ENCODE results near the gene LAMC2.
"Not testable (repeated sequence)": the region's sequence is repeated elsewhere in the genome, so short reads cannot be mapped to it uniquely, and the experiment has no call there.

Gene LAMC2

DNA sequence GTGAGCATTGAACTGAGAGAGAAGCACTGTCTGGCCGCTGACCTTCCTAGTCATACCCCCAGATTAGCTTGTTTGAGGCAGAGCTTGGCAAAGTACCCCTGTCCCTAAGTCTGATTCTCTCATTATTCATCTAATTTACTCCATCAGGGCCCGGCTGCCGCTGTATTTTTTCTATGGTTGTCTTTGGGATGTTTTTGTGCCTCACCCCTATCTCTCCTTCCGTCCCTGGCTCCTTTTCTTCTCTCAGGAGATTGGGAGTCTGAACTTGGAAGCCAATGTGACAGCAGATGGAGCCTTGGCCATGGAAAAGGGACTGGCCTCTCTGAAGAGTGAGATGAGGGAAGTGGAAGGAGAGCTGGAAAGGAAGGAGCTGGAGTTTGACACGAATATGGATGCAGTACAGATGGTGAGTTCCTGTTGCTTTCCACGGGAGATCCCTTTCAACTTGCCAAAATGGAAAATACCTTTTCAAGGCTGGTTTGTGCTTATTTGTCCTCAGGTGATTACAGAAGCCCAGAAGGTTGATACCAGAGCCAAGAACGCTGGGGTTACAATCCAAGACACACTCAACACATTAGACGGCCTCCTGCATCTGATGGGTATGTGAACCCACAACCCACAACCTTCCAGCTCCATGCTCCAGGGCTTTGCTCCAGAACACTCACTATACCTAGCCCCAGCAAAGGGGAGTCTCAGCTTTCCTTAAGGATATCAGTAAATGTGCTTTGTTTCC lies 53.9 kb downstream of the LAMC2 start:
- no peak for DNase-seq

DNA sequence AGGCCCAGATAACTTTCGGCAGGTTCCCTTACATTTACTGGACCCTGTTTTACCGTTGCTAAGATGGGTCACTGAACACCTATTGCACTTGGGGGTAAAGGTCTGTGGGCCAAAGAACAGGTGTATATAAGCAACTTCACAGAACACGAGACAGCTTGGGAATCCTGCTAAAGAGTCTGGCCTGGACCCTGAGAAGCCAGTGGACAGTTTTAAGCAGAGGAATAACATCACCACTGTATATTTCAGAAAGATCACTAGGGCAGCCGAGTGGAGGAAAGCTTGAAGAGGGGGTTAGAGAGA lies 54.4 kb downstream of the LAMC2 start:
- DNase-seq = no peak

DNA sequence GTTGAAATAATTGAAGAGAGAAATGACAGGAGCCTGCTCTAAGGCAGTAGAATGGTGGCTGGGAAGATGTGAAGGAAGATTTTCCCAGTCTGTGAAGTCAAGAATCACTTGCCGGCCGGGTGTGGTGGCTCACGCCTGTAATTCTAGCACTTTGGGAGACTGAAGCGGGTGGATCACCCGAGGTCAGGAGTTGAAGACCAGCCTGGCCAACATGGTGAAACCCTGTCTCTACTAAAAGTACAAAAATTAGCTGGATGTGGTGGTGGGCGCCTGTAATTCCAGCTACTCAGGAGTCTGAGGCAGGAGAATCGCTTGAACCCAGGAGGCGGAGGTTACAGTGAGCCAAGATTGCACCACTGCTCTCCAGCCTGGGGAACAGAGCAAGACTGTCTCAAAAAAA lies 54.8 kb downstream of the LAMC2 start:
- not testable (repeated sequence) for DNase-seq

DNA sequence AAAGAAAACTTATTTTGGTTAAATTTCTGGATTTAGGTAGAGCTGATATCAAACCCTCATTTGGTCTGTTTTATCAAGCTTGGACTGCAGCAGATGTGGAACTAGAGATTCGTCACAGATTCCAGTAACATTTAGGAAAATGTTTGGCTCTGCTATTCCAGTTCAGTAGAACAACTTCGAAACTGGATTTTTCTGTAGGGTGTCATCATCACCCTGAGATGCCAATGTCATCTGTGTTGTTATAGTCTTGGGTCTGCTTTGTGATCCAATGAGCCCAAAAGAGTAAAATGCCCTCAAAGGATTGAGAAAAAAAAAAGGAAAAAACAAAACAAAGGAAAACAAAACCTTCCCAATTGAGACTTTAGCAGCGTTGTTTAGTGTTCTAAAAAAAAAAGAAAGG lies 55.4 kb downstream of the LAMC2 start:
- no peak for DNase-seq

DNA sequence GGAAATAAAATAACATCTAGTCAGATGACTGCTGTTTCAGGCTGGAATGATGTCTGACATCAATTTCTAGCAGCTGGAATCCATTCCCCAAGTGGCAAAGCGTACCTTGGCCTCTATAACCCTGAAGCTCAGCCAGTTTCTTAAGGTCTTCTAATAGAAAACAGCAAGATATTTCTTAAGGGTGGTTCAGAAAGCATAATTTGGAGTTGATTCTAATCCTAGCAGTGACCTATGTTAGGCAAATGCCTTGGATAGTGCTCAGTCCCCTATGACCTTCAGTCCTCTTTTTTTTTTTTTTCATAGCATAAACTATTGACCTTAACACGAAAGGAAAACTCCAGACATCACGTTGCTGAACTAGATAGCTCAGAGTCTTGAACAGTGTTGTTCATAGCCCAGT lies 56.5 kb downstream of the LAMC2 start:
- DNase-seq = no peak

DNA sequence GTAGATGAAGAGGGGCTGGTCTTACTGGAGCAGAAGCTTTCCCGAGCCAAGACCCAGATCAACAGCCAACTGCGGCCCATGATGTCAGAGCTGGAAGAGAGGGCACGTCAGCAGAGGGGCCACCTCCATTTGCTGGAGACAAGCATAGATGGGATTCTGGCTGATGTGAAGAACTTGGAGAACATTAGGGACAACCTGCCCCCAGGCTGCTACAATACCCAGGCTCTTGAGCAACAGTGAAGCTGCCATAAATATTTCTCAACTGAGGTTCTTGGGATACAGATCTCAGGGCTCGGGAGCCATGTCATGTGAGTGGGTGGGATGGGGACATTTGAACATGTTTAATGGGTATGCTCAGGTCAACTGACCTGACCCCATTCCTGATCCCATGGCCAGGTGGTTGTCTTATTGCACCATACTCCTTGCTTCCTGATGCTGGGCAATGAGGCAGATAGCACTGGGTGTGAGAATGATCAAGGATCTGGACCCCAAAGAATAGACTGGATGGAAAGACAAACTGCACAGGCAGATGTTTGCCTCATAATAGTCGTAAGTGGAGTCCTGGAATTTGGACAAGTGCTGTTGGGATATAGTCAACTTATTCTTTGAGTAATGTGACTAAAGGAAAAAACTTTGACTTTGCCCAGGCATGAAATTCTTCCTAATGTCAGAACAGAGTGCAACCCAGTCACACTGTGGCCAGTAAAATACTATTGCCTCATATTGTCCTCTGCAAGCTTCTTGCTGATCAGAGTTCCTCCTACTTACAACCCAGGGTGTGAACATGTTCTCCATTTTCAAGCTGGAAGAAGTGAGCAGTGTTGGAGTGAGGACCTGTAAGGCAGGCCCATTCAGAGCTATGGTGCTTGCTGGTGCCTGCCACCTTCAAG lies 57.3 kb downstream of the LAMC2 start:
- peak; percentile 9 for DNase-seq

DNA sequence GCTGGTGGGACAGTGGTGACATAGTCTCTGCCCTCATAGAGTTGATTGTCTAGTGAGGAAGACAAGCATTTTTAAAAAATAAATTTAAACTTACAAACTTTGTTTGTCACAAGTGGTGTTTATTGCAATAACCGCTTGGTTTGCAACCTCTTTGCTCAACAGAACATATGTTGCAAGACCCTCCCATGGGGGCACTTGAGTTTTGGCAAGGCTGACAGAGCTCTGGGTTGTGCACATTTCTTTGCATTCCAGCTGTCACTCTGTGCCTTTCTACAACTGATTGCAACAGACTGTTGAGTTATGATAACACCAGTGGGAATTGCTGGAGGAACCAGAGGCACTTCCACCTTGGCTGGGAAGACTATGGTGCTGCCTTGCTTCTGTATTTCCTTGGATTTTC lies 58.4 kb downstream of the LAMC2 start:
- DNase-seq = no peak

DNA sequence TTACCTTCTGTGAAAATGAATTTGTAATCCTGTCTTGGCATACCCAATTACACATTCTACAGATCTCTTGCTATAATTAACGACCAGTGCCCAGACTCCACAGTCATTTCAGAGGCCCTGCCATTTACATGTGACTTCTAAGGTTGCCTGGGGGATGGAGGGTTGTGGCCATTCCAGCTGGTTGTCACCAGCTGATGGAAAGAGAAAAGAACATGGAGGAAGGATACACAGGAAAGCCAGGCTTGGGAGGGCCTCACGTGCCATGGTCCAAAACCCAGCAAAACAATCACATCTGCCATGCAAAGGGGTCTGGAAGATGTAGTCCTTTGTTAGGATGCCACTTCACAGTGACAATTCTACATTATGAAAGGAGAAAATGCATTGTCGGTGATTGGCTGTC lies 59.3 kb downstream of the LAMC2 start:
- DNase-seq = no peak

DNA sequence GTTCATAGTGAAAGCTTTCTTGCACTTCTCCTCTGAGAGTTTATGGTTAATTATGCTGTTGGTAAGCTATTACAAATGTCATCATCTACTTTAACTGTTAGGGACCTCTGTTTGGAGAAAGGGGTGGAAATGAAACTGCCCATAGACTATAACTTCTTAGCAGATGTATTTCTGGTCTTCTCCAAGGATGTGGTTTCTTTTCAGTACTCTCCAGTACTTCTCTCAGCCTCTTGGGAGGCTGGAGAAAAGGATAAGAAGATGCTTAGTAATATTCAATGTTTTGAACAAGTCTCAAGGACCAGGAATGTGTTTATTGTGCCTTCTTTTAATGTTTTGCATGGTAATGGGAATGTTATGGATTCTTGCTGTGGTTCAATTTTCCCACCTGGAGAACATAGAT lies 60.4 kb downstream of the LAMC2 start:
- no peak for DNase-seq

DNA sequence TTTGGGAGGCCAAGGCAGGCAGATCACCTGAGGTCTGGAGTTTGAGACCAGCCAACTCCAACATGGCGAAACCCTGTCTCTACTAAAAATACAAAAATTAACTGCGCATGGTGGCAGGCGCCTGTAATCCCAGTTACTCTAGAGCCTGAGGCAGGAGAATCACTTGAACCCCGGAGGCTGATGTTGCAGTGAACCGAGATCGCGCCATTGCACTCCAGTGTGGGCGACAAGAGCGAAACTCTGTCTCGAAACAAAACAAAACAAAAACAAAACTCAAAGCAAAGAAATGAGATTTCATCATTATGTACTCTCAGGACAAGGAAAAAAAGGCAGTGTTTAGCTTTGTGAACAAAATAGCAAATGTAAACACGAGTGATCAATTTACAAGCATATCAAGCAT lies 61.0 kb downstream of the LAMC2 start:
- no peak for DNase-seq

DNA sequence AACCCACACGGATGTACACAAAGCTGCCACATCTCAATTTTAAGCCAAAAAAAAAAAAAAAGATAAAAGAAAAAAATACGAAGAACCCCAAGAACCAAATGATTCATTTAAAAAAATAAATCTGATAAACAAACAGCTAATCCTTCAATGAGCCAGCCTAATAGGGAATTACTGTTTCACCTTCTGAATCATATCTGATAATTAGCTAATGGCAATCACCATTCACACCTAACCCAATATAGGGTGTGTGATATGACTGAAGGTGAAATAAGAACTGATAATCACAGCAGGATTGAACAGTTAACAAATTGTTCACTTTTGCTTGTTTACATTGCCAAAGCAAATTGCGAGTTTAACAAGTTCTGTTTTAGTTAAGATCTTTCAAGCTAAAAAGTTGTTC lies 61.4 kb downstream of the LAMC2 start:
- no peak for DNase-seq

DNA sequence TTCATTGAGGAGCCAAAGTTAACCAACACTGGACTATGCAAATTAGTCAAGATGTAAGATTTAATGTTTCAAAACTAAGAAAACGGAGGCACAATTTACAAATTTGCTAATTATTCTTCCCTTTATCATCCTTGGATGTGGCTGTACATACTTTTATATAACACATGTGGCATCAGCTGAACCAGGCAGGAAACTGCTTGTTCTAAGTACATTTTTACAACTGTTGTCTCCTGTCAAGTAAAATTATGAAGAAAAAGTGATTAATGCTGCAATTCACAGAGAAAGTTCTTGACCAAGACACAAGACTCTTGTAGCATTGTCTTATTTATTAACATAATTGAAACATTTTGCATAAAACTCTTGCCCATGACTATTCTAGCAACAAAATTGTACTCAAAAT lies 61.9 kb downstream of the LAMC2 start:
- DNase-seq = no peak

DNA sequence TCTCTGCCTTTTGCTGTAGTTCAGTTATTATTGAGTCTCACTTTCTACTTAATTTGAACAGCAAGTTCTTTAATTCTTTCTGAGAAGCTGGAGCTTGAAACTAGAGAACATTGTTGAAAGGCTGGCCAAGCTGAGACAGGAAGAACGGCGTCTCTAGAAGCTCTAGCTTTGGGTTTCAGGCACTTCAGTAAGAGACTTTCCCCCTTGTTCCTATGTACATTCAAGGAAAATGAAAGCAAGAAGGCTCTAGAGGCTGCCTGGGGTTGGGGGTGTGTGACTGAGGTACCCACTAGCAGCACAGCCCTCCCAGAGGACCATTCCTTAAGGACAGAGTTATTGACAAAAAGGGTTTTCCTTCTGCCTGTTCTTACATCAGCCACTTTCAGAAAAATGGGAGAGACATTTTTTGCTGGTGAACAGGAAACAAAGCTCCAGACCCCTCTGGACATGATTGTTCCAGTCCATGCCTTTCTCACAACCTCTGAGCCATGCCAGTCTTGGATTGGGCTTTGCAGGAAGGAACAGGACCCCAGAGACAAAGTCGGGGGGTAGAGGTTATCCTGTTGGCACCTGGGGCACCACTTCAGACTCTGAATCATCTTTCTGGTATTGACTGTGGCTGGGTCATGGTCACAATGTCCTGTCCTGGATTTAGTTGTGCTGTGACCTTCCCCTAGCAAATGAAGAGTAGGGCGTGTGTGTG lies 63.1 kb downstream of the LAMC2 start:
- no peak for DNase-seq

DNA sequence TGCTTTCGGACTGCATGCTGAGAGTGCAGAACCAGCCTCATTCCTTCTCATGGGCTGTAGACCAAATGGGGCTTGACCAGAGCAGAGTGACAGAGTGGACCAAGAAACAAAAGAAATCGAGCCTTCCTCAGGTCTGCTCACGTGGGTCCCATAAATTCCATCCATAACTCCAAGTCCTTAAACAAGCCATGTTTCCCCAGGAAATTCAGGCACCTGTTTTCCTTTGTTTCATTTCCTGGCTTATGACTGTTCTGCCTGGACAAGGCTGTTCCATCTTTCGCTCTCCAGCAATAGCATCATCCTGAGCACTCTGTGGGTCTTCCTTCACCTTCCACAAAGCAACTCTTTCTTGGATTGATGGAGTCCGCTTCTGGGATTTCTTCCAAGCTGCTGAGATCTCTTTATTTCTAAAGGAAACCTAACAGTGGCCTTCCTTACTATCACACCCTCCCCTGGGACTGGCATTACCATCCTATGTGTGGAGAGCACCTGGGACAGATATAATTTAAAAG lies 63.9 kb downstream of the LAMC2 start:
- DNase-seq = no peak

DNA sequence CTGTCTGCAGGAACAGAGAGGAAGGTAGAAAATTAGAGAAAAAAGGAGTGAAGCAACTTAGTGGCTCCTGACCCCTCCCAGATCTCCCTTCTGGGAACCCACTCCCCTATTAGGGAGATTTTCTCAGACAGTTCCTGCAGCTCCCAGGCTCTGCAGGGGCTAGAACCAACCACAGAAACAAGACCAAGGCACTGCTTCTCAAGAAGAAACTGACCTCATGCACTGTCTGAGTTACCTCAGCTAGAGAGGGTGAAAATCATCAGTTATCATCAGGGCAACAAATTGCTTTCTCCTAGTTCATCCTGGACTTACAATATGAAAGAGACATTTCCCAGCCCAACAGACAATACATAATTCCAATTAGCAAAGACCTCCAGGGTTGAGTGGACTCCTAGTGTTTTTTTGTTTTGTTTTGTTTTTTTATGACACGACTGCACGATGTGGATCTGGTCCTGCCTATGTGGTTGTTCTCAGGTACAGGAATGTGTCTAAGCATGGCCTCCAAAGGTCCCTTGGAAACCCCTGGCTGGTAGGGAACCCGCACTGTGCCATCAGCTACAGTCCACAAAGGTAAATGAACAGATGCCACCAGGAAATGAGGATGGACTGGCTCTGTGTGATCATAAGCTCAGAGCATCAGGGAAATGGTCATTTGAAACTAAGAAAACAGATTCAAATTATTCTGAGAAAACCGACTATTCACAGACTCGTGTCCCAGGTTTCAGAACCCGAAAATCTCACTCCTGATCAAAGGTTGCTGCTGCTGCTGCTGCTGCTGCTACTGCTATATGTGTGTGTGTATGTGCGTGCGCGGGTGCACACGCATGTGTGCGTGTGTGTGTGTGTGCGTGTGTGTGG lies 65.3 kb downstream of the LAMC2 start:
- DNase-seq = no peak

DNA sequence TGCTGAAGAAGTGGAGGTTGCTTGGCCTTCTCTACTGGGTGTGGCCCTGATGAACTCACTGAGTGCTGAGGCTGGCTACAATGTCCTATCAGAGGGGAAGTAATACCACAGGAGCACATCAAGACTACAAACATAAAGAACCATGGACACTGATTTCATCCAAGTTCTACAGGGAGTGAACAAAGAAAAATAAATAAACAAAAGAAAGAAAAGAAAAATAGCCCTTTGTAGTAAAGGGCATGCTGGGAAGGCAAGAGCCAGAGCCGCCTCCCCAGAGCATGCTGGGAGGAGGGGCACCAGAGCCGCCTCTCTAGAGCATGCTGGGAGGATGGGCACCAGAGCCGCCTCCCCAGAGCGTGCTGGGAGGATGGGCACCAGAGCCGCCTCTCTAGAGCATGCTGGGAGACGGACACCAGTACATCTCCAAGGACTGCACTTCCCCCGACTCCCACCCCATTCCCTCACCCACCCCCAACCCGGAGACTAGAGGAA lies 65.9 kb downstream of the LAMC2 start:
- DNase-seq = no peak

DNA sequence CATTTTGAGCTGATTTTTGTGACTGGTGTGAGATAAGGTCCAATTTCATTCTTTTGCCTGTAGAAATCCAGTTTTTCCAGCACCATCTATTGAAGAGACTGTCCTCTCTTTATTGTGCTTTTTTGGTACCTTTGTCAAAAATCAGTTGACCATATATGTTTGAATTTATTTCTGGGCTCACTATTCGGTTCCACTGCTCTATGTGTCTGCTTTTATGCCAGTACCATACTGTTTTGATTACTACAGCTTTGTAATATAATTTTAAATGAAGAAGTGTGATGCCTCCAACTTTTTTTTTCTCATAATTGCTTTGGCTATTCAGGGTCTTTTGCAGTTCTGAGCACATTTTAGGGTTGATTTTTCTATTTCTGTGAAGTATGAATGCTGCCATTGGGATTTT lies 69.0 kb downstream of the LAMC2 start:
- no peak for DNase-seq

DNA sequence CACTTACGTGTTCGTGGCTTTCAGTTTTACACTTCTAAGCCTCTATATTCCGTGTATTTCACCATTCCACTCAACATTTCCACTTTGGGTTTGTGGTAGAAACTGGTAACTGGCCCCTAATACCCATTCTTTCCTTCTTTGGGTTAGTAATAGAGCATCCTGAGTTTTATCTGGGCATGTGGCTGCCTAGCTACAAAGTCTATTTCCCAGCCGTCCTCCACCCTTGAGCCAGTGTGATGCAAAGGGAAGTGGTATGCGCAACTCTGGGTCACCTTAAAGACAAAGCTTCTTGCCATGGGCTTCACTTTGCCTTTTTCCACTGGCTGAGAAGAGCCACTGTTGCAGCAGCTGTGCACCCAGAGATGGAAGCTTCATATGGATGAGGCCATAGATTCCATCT lies 73.9 kb downstream of the LAMC2 start:
- no peak for DNase-seq

DNA sequence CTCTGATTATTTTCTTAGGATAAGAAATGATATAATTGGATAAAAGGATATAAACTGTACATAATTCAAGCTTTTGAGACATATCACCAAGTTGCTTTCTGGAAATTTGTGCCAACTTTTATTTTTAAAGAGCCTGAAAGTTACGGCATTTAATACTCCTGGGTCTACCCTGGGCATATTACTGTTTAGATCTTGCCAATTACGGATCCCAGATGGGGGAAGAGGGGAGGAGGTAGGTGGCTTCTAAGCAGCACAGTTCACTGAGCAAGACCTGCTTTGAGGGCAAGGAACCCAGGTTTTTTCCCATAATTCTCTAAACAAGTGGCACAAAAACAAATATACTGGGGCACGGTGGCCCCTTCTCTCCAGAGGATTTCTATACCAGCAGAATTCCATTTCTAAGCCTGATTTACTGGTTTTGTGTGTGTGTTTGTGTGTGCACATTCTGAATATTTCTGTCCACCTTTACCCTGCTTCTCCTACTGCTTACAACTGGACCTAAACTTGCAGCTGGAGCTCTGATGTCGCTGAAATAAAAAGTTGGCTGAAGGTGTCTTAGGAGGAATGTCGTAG lies 76.7 kb downstream of the LAMC2 start:
- no peak for DNase-seq

DNA sequence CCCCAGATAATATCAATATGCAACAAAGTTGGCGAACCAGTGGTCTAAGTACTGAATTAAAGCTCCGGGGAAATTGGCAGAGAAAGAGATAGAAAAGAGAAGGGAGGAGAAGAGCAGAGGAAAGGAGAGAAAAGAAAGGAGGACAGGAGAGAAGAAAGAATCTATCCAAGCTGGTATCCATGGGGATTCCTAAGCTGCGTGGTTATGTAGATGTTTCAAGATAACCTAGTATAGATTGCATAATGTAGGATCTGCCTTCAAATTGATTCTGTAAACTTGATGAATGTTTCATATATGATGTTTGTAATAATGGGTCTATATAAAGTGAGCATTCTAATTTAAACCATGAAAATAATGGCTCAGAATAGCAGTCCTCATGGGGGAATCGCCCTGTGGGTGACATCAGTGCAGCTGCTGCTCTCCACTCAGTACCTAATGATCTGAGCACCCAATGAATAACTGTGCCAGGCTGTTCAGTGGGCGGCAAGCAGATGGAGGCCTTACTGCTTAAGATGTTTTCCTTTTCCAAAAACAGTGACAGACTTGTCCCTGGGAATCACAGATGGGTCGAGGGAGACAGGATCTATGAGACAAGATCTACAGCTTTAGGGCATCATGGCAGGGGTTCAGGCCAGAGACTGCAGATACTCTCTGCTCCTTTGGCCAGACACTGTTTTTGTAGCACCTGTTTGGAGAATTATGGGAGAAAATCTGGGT lies 78.0 kb downstream of the LAMC2 start:
- DNase-seq = no peak

DNA sequence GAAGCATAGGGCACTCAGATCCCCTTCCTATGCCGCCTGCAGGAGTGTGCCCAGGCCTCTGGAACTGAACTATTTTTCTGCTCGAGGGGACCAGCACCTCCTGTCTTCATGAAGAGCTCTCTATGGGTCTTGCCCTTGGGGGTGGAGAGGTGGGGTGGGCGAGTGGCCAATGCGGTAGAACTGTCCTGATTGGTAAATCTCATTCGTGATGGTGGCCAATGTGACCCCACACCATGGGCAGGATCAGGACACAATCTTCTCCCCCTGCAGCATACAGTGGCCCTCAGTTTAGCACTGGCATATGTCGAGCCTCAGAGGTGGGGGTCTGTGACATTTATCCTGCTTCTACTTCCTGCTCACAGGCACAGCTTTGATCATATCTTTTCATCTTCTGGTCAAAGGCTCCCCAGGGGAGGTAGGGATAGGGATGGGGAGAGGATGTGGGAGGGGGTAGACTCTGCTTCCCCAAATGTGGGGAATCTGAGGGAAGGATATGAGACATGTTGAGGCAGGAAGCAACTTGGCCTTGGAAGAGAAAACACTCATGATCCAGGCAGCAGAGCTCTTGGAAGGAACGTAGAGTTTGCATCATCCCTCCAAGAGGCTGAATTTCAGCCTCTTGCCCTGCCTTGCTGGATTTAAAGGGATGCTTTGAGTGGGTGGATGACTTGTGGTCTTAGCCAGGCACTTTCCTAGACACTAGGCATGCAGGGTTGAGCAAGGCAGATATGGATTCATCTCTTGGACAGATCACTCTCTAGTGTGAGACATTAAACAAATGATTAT lies 81.8 kb downstream of the LAMC2 start:
- DNase-seq = no peak

Data from hematopoietic multipotent progenitor cell treated with erythropoietin and hydrocortisone succinate and interleukin-3 and kit ligand, for 6 days (in vitro differentiated cells).